ENCODE data around the gene IL16.

Gene IL16

GRCh38 chr15:81165535-81165934, 31.1 kb upstream of the IL16 start:
- DNase-seq = no peak
- no peak for ATAC-seq
- Mint-ChIP-seq H3K4me1 (peaks cover 25% of the 10 kb centered on the region), H3K27me3 (peaks cover 5% of the 10 kb centered on the region), H3K36me3 (ENCODE audit: low read depth) (no peaks in the 10 kb centered on the region), H3K27ac (no peak overlapping the region), H3K4me3 (no peak overlapping the region), H3K9me3 (no peaks in the 10 kb centered on the region)

GRCh38 chr15:81166636-81167305, 29.9 kb upstream of the IL16 start:
- no peak overlapping the region for H3K27ac Mint-ChIP-seq
- DNase-seq = no peak
- H3K4me1 Mint-ChIP-seq = peaks cover 13% of the 10 kb centered on the region
- no peak for ATAC-seq
- H3K27me3 Mint-ChIP-seq = peaks cover 11% of the 10 kb centered on the region
- H3K4me3 Mint-ChIP-seq = no peak overlapping the region
- no peaks in the 10 kb centered on the region for H3K36me3 Mint-ChIP-seq (ENCODE audit: low read depth)
- no peaks in the 10 kb centered on the region for H3K9me3 Mint-ChIP-seq

- ATAC-seq (no peak), DNase-seq (no peak)
- no peak overlapping the region for H3K4me3 Mint-ChIP-seq
- H3K27ac Mint-ChIP-seq = no peak overlapping the region
- peaks cover 5% of the 10 kb centered on the region for H3K4me1 Mint-ChIP-seq
- no peaks in the 10 kb centered on the region for H3K9me3 Mint-ChIP-seq
- no peaks in the 10 kb centered on the region for H3K36me3 Mint-ChIP-seq (ENCODE audit: low read depth)
- peaks cover 11% of the 10 kb centered on the region for H3K27me3 Mint-ChIP-seq
Measured at GRCh38 chr15:81168131-81168526, 28.6 kb upstream of the IL16 start.

GRCh38 chr15:81168644-81169043, 28.0 kb upstream of the IL16 start:
- ATAC-seq (no peak), DNase-seq (no peak)
- no peak overlapping the region for H3K27ac Mint-ChIP-seq
- H3K9me3 Mint-ChIP-seq = no peaks in the 10 kb centered on the region
- H3K36me3 Mint-ChIP-seq (ENCODE audit: low read depth) = no peaks in the 10 kb centered on the region
- H3K27me3 Mint-ChIP-seq = peaks cover 11% of the 10 kb centered on the region
- no peak overlapping the region for H3K4me3 Mint-ChIP-seq
- peaks cover 5% of the 10 kb centered on the region for H3K4me1 Mint-ChIP-seq

GRCh38 chr15:81170511-81170910, 26.2 kb upstream of the IL16 start:
- DNase-seq (no peak), ATAC-seq (no peak)
- Mint-ChIP-seq H3K4me1 (no peaks in the 10 kb centered on the region), H3K4me3 (no peak overlapping the region), H3K9me3 (no peaks in the 10 kb centered on the region), H3K27me3 (peaks cover 9% of the 10 kb centered on the region), H3K36me3 (ENCODE audit: low read depth) (no peaks in the 10 kb centered on the region), H3K27ac (no peak overlapping the region)

GRCh38 chr15:81171286-81171685, 25.4 kb upstream of the IL16 start:
- H3K4me1 Mint-ChIP-seq = no peaks in the 10 kb centered on the region
- ATAC-seq = no peak
- no peak overlapping the region for H3K4me3 Mint-ChIP-seq
- DNase-seq = no peak
- no peak overlapping the region for H3K27ac Mint-ChIP-seq
- H3K36me3 Mint-ChIP-seq (ENCODE audit: low read depth) = no peaks in the 10 kb centered on the region
- peaks cover 9% of the 10 kb centered on the region for H3K27me3 Mint-ChIP-seq
- H3K9me3 Mint-ChIP-seq = no peaks in the 10 kb centered on the region

- peaks cover 10% of the 10 kb centered on the region for H3K27me3 Mint-ChIP-seq
- H3K27ac Mint-ChIP-seq = no peak overlapping the region
- no peaks in the 10 kb centered on the region for H3K9me3 Mint-ChIP-seq
- no peaks in the 10 kb centered on the region for H3K4me1 Mint-ChIP-seq
- ATAC-seq = no peak
- H3K36me3 Mint-ChIP-seq (ENCODE audit: low read depth) = no peaks in the 10 kb centered on the region
- H3K4me3 Mint-ChIP-seq = no peak overlapping the region
- DNase-seq = no peak
Measured at GRCh38 chr15:81174125-81174791, 22.4 kb upstream of the IL16 start.

- H3K9me3 Mint-ChIP-seq = no peaks in the 10 kb centered on the region
- H3K4me3 Mint-ChIP-seq = no peak overlapping the region
- no peak overlapping the region for H3K27ac Mint-ChIP-seq
- no peaks in the 10 kb centered on the region for H3K4me1 Mint-ChIP-seq
- no peaks in the 10 kb centered on the region for H3K36me3 Mint-ChIP-seq (ENCODE audit: low read depth)
- H3K27me3 Mint-ChIP-seq = peaks cover 10% of the 10 kb centered on the region
- DNase-seq (no peak), ATAC-seq (no peak)
Measured at GRCh38 chr15:81174792-81175327, 21.8 kb upstream of the IL16 start.

GRCh38 chr15:81175496-81175895, 21.2 kb upstream of the IL16 start:
- Mint-ChIP-seq H3K9me3 (no peaks in the 10 kb centered on the region), H3K4me3 (no peak overlapping the region), H3K36me3 (ENCODE audit: low read depth) (no peaks in the 10 kb centered on the region), H3K27ac (no peak overlapping the region), H3K4me1 (no peaks in the 10 kb centered on the region), H3K27me3 (peaks cover 11% of the 10 kb centered on the region)
- ATAC-seq (no peak), DNase-seq (no peak)

GRCh38 chr15:81176291-81176893, 20.3 kb upstream of the IL16 start:
- Mint-ChIP-seq H3K27me3 (peaks cover 11% of the 10 kb centered on the region), H3K36me3 (ENCODE audit: low read depth) (no peaks in the 10 kb centered on the region), H3K4me3 (no peak overlapping the region), H3K9me3 (no peaks in the 10 kb centered on the region), H3K4me1 (no peaks in the 10 kb centered on the region), H3K27ac (no peak overlapping the region)
- ATAC-seq = no peak
- no peak for DNase-seq

- ATAC-seq (no peak), DNase-seq (no peak)
- no peaks in the 10 kb centered on the region for H3K9me3 Mint-ChIP-seq
- no peak overlapping the region for H3K4me3 Mint-ChIP-seq
- H3K27ac Mint-ChIP-seq = no peak overlapping the region
- H3K4me1 Mint-ChIP-seq = peaks cover 6% of the 10 kb centered on the region
- peaks cover 20% of the 10 kb centered on the region for H3K27me3 Mint-ChIP-seq
- no peaks in the 10 kb centered on the region for H3K36me3 Mint-ChIP-seq (ENCODE audit: low read depth)
Measured at GRCh38 chr15:81178365-81178764, 18.3 kb upstream of the IL16 start.

GRCh38 chr15:81181220-81181619, 15.5 kb upstream of the IL16 start:
- Mint-ChIP-seq H3K27me3 (peaks cover 31% of the 10 kb centered on the region), H3K27ac (no peak overlapping the region), H3K4me1 (peaks cover 12% of the 10 kb centered on the region), H3K4me3 (no peak overlapping the region), H3K9me3 (no peaks in the 10 kb centered on the region), H3K36me3 (ENCODE audit: low read depth) (no peaks in the 10 kb centered on the region)
- no peak for ATAC-seq
- no peak for DNase-seq

- peak; percentile 57 for ATAC-seq
- Mint-ChIP-seq H3K4me1 (peaks cover 12% of the 10 kb centered on the region), H3K4me3 (no peak overlapping the region), H3K36me3 (ENCODE audit: low read depth) (no peaks in the 10 kb centered on the region), H3K27me3 (peaks cover 31% of the 10 kb centered on the region), H3K27ac (no peak overlapping the region), H3K9me3 (no peaks in the 10 kb centered on the region)
- DNase-seq = no peak
Measured at GRCh38 chr15:81182031-81182755, 14.5 kb upstream of the IL16 start.

- Mint-ChIP-seq H3K4me3 (no peak overlapping the region), H3K27me3 (peaks cover 29% of the 10 kb centered on the region), H3K36me3 (ENCODE audit: low read depth) (no peaks in the 10 kb centered on the region), H3K4me1 (peaks cover 12% of the 10 kb centered on the region), H3K9me3 (no peaks in the 10 kb centered on the region), H3K27ac (no peak overlapping the region)
- ATAC-seq = no peak
- DNase-seq = no peak
Measured at GRCh38 chr15:81182756-81183438, 13.8 kb upstream of the IL16 start.

Data from activated naive CD8-positive, alpha-beta T cell treated with anti-CD3 and anti-CD28 coated beads, Interleukin-2, amount 50 U/mL, for 24 hours (primary cell).